ENCODE results near the gene NHERF1.

The NHERF1 gene

DNA sequence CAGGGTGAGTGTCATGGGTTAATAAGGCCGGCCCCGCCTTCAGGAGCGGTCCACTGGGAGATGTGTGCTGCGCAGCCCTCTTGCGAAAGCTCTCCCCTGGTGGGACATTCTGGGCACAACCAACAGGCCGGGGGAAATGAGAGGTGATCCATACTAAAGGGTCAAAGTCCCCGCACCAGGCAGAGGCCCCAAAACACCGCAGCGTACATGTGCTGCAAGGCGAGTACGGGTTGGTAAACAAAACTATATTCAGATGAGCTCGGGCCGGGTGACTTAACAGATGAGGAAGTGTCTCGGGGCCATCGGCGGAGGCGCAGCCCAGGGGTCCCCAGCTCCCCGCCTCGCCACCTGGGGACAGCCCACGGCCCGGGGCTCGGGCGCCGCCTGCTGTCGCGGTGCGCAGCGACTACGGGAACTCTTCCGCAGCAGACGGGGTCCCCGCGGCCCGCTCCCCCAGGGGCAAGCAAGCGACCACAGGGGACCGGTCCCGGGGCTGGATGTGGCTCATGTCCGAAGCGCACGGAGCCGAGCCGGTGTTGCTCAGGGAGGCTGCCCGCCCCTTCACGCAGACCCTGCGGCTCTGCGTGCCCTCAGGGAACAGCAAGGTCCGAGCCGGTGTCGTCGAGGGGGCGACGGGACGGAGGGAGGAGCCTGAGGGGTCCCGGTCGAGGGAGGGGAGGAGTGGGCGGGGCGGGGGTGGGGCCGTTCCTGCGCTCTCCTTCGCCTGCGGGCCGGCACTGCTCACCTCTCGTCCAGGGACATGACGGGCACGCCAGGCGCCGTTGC lies 11.7 kb upstream of the NHERF1 start, which contains the start of gene RAB37:
Gene RAB37 (plus strand): TSS at position 744 of the 786 bp plus-strand sequence. CDS start 17 bp downstream, at position 761.
- Histone ChIP-seq H3K27ac (ENCODE audit: extremely low read depth, low read depth, low read length) (no peak within 1 kb of the TSS), H3K9me3 (ENCODE audit: control insufficient read depth, insufficient read depth, low read depth, low read length) (no peaks in the 10 kb centered on the region), H3K36me3 (ENCODE audit: control insufficient read depth in 2 of 2, insufficient read depth in 1 of 2, low read length in 2 of 2) (no peaks in the 10 kb centered on the region), H3K4me3 (ENCODE audit: low read depth, low read length) (peak within 1 kb of the TSS; percentile 5; the same call in 1 of the 2 replicates), H3K4me1 (ENCODE audit: control insufficient read depth, insufficient read depth, low read length) (peaks cover 2% of the 10 kb centered on the region; the same call in 1 of the 2 replicates)
- CTCF ChIA-PET: interaction anchor here (0.5 to 3.7 kb wide), 15 partner anchors 9 to 1736 kb away, joined by 3 to 64 read pairs (median 4); partner anchors contain the start of gene NAT9
- POLR2A ChIA-PET: interaction anchor here (1.2 kb wide), 1 partner anchor 79 kb away, joined by 4 read pairs; no protein-coding TSS in a partner anchor
- TF ChIP-seq ZNF335 (tag by site-specific recombination; conservative IDR thresholded peaks at IDR 0.05) (peak; percentile 50), ZNF239 (tag by site-specific recombination; IDR thresholded peaks at IDR 0.05) (no peak), KLF17 (tag by site-specific recombination; IDR thresholded peaks at IDR 0.05) (0 out of 2 replicates have a peak, but pooled peaks have one; percentile 14), ZBTB7A (tag by site-specific recombination; IDR thresholded peaks at IDR 0.05; ENCODE audit: low read depth) (no peak), GLIS2 (tag by site-specific recombination; IDR thresholded peaks at IDR 0.05) (peak; percentile 87), ZNF530 (tag by site-specific recombination; IDR thresholded peaks at IDR 0.05; ENCODE audit: low read depth) (no peak), ATF2 (tag by site-specific recombination; IDR thresholded peaks at IDR 0.05; ENCODE audit: low read depth) (no peak), ZNF785 (tag by site-specific recombination; IDR thresholded peaks at IDR 0.05) (no peak), KLF9 (tag by site-specific recombination; IDR thresholded peaks at IDR 0.05; ENCODE audit: low read depth) (peak; percentile 39; the same call in 1 of the 2 replicates), GLIS1 (tag by site-specific recombination; IDR thresholded peaks at IDR 0.05) (no peak), ZNF398 (tag by site-specific recombination; IDR thresholded peaks at IDR 0.05) (peak; percentile 51), MEIS1 (CRISPR knock-in tag; IDR thresholded peaks at IDR 0.05; ENCODE audit: borderline replicate concordance) (no peak), ZNF140 (tag by site-specific recombination; IDR thresholded peaks at IDR 0.05) (no peak), ZNF626 (tag by site-specific recombination; IDR thresholded peaks at IDR 0.05) (no peak), ZNF169 (tag by site-specific recombination; IDR thresholded peaks at IDR 0.05) (no peak), SCRT2 (tag by site-specific recombination; IDR thresholded peaks at IDR 0.05) (no peak), ZIC2 (tag by site-specific recombination; IDR thresholded peaks at IDR 0.05) (peak; percentile 90), ZNF777 (tag by site-specific recombination; IDR thresholded peaks at IDR 0.05; ENCODE audit: borderline replicate concordance) (peak; percentile 99), SP2 (tag by site-specific recombination; IDR thresholded peaks at IDR 0.05) (peak; percentile 49), ZBTB26 (tag by site-specific recombination; optimal IDR thresholded peaks at IDR 0.05) (peak; percentile 12), ZNF10 (tag by site-specific recombination; IDR thresholded peaks at IDR 0.05) (no peak), ZNF558 (tag by site-specific recombination; IDR thresholded peaks at IDR 0.05) (no peak), SP3 (tag by site-specific recombination; IDR thresholded peaks at IDR 0.05) (peak; percentile 76), ZNF76 (tag by site-specific recombination; IDR thresholded peaks at IDR 0.05; ENCODE audit: borderline replicate concordance, low read depth) (peak; percentile 35; the same call in 1 of the 2 replicates), ZNF423 (tag by site-specific recombination; IDR thresholded peaks at IDR 0.05) (peak; percentile 36; the same call in 1 of the 2 replicates), ZNF184 (tag by site-specific recombination; IDR thresholded peaks at IDR 0.05) (no peak)
- TF ChIP-seq, protein P1, sequence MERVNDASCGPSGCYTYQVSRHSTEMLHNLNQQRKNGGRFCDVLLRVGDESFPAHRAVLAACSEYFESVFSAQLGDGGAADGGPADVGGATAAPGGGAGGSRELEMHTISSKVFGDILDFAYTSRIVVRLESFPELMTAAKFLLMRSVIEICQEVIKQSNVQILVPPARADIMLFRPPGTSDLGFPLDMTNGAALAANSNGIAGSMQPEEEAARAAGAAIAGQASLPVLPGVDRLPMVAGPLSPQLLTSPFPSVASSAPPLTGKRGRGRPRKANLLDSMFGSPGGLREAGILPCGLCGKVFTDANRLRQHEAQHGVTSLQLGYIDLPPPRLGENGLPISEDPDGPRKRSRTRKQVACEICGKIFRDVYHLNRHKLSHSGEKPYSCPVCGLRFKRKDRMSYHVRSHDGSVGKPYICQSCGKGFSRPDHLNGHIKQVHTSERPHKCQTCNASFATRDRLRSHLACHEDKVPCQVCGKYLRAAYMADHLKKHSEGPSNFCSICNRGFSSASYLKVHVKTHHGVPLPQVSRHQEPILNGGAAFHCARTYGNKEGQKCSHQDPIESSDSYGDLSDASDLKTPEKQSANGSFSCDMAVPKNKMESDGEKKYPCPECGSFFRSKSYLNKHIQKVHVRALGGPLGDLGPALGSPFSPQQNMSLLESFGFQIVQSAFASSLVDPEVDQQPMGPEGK (tag by site-specific recombination; IDR thresholded peaks at IDR 0.05): no peak; the same call in 1 of the 2 replicates
